ENCODE measurements around the gene C5orf34.

DNA sequence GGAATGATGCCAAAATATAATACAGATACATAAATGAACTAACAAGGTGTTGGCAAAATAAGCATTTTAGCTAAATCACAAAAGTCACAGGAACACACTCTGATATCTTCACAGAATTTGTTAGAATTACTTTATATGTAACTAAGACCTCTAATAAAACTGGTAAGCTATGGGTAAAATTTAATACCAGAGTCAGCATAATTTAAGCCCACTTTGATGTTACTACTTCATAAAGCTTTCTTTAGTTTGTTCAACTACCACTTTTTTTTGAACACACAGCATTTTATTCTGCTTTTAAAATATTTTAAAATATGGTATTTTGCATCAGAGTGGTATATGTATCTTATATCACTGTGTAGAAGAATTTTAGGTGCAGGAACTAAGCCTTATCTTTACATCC, 22.0 kb upstream of the C5orf34 start:
- TF ChIP-seq, protein P1, sequence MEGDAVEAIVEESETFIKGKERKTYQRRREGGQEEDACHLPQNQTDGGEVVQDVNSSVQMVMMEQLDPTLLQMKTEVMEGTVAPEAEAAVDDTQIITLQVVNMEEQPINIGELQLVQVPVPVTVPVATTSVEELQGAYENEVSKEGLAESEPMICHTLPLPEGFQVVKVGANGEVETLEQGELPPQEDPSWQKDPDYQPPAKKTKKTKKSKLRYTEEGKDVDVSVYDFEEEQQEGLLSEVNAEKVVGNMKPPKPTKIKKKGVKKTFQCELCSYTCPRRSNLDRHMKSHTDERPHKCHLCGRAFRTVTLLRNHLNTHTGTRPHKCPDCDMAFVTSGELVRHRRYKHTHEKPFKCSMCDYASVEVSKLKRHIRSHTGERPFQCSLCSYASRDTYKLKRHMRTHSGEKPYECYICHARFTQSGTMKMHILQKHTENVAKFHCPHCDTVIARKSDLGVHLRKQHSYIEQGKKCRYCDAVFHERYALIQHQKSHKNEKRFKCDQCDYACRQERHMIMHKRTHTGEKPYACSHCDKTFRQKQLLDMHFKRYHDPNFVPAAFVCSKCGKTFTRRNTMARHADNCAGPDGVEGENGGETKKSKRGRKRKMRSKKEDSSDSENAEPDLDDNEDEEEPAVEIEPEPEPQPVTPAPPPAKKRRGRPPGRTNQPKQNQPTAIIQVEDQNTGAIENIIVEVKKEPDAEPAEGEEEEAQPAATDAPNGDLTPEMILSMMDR (IDR thresholded peaks at IDR 0.05 in 4 of 5, conservative IDR thresholded peaks at IDR 0.05 in 1 of 5) = no peak
- no peak for TF ChIP-seq POLR2A (IDR thresholded peaks at IDR 0.05)
